ENCODE measurements around the gene RCN2.
A peak's percentile ranks its signal among the peaks of the same experiment; 100 is the strongest.

The RCN2 gene

GRCh38 chr15:76991741-76992645, 60.4 kb downstream of the RCN2 start:
- no peak for FAIRE-seq
- no peak for DNase-seq (ENCODE audit: extremely low spot score, insufficient read length, low read depth)

- FAIRE-seq: no peak
- no peak for DNase-seq (ENCODE audit: extremely low spot score, insufficient read length, low read depth)
Measured at GRCh38 chr15:76993114-76993725, 61.7 kb downstream of the RCN2 start.

GRCh38 chr15:76994001-76994400, 62.5 kb downstream of the RCN2 start:
- FAIRE-seq (no peak), DNase-seq (ENCODE audit: extremely low spot score, insufficient read length, low read depth) (no peak)

GRCh38 chr15:76994496-76994895, 62.9 kb downstream of the RCN2 start:
- no peak for DNase-seq (ENCODE audit: extremely low spot score, insufficient read length, low read depth)

GRCh38 chr15:76994971-76995945, 63.7 kb downstream of the RCN2 start, which contains the start of gene PSTPIP1:
Gene PSTPIP1, plus strand, starts transcription at chr15:76995126. Its CDS starts 448 bp downstream, at chr15:76995574.
- DNase-seq (ENCODE audit: extremely low spot score, insufficient read length, low read depth) (no peak), FAIRE-seq (peak; percentile 83)

More at GRCh38 chr15:76994496-76994895, 62.9 kb downstream of the RCN2 start:
- FAIRE-seq: no peak

- no peak for DNase-seq (ENCODE audit: extremely low spot score, insufficient read length, low read depth)
- no peak for FAIRE-seq
Measured at GRCh38 chr15:76996076-76996525, 64.6 kb downstream of the RCN2 start.

- FAIRE-seq: no peak
- DNase-seq (ENCODE audit: extremely low spot score, insufficient read length, low read depth): no peak
Measured at GRCh38 chr15:76996526-76997401, 65.2 kb downstream of the RCN2 start.

- DNase-seq (ENCODE audit: extremely low spot score, insufficient read length, low read depth) (no peak), FAIRE-seq (no peak)
Measured at GRCh38 chr15:76998663-76999285, 67.2 kb downstream of the RCN2 start.

GRCh38 chr15:76999996-77000395, 68.4 kb downstream of the RCN2 start:
- DNase-seq (ENCODE audit: extremely low spot score, insufficient read length, low read depth): no peak
- FAIRE-seq: no peak

GRCh38 chr15:77001351-77001750, 69.8 kb downstream of the RCN2 start:
- FAIRE-seq: no peak

GRCh38 chr15:77001966-77002365, 70.4 kb downstream of the RCN2 start:
- no peak for DNase-seq (ENCODE audit: extremely low spot score, insufficient read length, low read depth)
- peak; percentile 26 for FAIRE-seq

More at GRCh38 chr15:77001351-77001750, 69.8 kb downstream of the RCN2 start:
- DNase-seq (ENCODE audit: extremely low spot score, insufficient read length, low read depth): no peak

GRCh38 chr15:77002436-77002835, 70.9 kb downstream of the RCN2 start:
- FAIRE-seq (no peak), DNase-seq (ENCODE audit: extremely low spot score, insufficient read length, low read depth) (no peak)

GRCh38 chr15:77002954-77003912, 71.7 kb downstream of the RCN2 start:
- FAIRE-seq: peak; percentile 96
- DNase-seq (ENCODE audit: extremely low spot score, insufficient read length, low read depth): no peak

Measured in GM18507 (cell line).